ENCODE measurements around the gene TRPM2.

GRCh38 chr21:44489962-44490361, 136.5 kb downstream of the TRPM2 start:
- peak; percentile 21 for TF ChIP-seq CTCF (IDR thresholded peaks at IDR 0.05; ENCODE audit: borderline replicate concordance, extremely low read depth, low read length, poor library complexity, severe bottlenecking)
- TF ChIP-seq EZH2 (IDR thresholded peaks at IDR 0.05; ENCODE audit: borderline replicate concordance, low read depth, low read length, severe bottlenecking), result no peak

Data from DND-41 (cell line).